GM19239 (cell line): ENCODE data around the gene IER5.
"Not testable (repeated sequence)": the region's sequence is repeated elsewhere in the genome, so short reads cannot be mapped to it uniquely, and the experiment has no call there.

Experiments used
- DNase-seq: peaks from one replicate; pipeline ENCODE4 v3.0.0; 2011; ENCODE audit warnings: low spot score; ENCODE audit not compliant: insufficient read length
- FAIRE-seq: peaks from 2 replicates; lab custom pipeline; 2011; peaks lifted over from hg19 to GRCh38; lab: Jason Lieb, UNC

IER5 gene

GRCh38 chr1:181111559-181111958 lies 23.1 kb downstream of the IER5 start:
- no peak for DNase-seq

DNA sequence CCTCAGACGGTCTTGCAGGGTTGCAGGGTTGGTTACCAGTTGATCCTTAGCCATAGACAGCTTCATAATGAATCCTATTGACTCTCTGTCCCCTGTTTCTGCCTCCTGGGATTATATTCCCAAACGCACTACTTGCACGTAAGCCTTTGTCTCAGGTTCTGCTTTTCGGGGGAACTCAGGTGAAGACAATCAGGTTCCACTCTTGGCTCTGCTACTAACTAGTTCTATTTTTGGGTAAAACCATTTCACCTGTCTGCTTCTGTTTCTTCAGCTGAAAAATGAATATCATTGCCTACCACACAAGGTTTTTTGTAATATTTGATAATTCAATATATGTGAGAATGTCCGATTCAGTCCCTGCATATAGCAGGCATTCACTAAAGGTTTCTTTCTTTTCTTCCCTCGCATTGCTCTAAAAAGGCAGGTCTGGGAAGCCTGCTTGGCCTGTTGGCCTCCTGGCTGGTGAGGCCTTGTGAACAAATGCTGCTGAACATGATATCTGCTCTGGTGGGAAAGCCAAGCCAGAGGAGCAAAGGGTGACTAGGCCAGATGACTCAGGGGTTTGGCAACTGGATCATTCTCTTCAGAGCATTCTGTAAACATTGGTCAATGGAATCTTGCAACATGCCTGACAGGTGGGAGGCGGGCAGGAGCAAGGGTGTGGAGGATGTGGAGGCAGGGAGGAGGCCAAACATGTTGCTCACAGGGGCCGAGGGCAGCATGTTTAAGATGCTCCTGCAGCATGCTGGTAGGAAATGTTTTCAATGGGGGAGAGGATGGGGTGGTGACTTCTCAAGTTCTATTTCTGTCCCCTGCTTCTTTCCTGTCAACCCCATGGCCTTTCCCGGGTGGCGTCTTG lies 23.8 kb downstream of the IER5 start:
- DNase-seq (no peak), FAIRE-seq (no peak)

More at GRCh38 chr1:181111559-181111958, 23.1 kb downstream of the IER5 start:
- FAIRE-seq = no peak

GRCh38 chr1:181113059-181113641 lies 24.6 kb downstream of the IER5 start:
- no peak for FAIRE-seq
- no peak for DNase-seq

- DNase-seq (no peak), FAIRE-seq (no peak)
Measured at GRCh38 chr1:181114574-181115367, 26.3 kb downstream of the IER5 start.

GRCh38 chr1:181115368-181115684 lies 26.8 kb downstream of the IER5 start:
- FAIRE-seq (no peak), DNase-seq (no peak)

- not testable (repeated sequence) for FAIRE-seq, DNase-seq
Measured at GRCh38 chr1:181115971-181116370, 27.5 kb downstream of the IER5 start.

- FAIRE-seq (no peak), DNase-seq (no peak)
Measured at GRCh38 chr1:181116819-181117390, 28.4 kb downstream of the IER5 start.

- FAIRE-seq (no peak), DNase-seq (no peak)
Measured at GRCh38 chr1:181117648-181118449, 29.3 kb downstream of the IER5 start.

DNA sequence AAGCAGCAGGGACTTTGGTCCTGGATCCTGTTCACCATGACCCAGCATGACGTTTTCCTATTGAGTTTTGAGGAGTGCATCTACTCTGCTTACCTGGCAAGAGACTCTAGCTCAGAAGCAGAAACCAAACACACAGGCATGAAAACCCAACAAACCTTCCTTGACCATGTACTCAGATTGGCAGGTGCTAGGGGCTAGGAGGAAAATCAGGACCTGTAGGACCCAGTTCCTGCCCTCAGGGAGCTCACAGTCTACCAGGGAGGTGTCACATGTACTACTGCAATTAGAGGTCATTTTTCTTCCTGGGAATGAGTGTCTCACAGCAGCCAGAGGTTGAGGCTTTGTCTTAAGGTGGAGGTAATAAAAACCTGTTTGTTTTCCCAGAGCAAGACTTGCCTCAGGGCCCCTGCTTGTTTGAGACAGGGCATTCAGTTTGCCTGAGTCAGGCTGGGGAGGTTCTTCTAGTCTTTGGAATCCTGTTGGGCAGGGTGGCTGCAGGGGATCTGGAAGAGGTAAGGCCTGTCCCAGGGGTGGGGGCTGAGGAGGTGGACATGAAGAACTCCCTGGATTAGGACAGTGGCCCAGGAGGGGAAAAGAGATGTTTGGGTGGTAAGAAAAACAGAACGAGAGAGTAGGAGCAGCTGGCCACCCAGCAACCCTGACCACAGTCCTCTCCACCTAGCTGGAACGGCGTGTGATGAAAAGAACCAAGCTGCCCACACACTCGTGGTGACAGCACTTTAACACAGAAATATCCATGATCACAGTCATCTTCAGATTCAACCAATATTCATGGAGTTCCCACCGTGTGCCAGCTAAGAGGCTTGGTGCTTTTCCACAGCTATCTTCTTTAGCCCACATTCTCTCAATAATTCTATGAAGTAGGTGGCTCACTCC lies 30.8 kb downstream of the IER5 start:
- FAIRE-seq = no peak
- no peak for DNase-seq

- DNase-seq = no peak
- no peak for FAIRE-seq
Measured at GRCh38 chr1:181120924-181121323, 32.4 kb downstream of the IER5 start.

DNA sequence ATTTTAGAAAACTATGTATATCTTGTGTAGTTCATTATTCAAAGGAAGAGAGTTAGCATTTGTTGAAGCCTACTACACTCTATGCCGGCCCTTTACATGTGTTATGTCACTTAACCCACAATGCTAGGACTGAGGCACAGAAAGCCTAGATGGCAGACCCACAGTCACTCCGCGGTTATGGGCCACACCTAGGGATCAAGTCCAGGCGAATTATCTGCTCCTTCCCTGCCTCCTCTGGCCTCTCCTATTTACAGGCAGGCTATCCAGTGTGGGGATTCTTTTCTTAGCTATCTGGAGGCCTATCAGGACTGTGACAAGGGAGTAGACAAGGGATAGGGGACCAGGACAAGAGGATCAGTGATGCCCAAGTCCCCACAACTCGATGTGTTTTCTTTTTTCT lies 33.0 kb downstream of the IER5 start:
- no peak for FAIRE-seq
- no peak for DNase-seq

- DNase-seq (no peak), FAIRE-seq (no peak)
Measured at GRCh38 chr1:181122222-181122621, 33.7 kb downstream of the IER5 start.

GRCh38 chr1:181123173-181123572 lies 34.7 kb downstream of the IER5 start:
- FAIRE-seq = no peak

DNA sequence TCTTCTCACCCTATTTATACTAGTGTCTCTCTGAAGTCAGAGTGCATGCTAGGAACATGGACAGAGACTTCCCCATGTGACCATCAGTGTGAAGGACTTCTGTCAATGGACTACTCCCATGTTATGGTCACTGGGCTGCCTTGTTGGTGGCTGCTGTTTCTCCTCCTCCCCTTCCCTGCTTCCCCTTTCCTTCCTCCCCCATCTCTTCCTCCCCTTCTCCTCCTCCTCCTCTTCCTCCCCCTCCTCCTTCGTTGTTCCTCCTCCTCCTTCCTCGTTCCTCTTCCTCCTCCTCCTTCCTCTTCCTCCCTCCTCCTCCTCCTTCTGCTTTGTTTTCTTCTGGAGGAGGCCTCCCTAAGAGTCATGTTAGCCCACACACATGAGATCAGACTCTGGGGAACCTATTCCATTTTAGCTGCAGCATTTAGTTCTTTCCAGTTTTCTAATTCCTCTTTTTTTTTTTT lies 35.8 kb downstream of the IER5 start:
- DNase-seq (no peak), FAIRE-seq (no peak)

More at GRCh38 chr1:181123173-181123572, 34.7 kb downstream of the IER5 start:
- DNase-seq = no peak

GRCh38 chr1:181126289-181126688 lies 37.8 kb downstream of the IER5 start:
- FAIRE-seq (no peak), DNase-seq (no peak)

DNA sequence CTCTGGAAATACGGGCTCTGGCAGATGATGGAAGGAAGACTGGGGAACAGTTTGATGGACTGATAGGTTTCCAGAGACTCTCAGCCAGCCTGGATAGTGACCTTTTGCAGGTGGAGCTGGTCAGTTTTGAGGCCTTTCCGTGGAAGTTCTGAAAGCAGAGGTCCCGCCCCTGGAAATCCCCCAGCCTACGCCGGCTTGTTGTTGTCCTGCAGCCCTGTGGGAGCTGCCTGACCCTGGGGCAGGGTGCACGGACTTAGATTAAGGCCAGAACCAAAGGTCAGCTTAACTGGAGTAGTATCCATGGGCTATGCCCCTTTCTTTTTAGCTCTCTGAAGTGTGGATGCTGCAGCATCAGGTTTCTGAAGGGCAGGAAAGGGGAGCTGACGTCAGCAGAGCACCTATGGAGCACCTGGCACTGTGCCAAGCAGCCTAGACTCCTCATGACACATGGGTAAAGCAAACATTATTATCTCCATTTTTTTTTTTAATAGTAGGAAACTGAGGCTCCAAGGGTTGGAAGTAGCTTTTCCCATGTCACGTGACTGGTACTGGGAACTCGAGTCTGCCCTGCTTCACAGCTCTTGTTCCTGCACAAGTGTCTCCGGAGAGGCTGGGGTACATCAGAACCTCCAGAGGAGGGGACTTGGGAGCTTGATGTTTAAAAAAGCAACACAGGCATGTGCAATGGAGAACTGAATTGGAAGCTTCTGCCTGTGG lies 38.5 kb downstream of the IER5 start:
- DNase-seq = no peak
- FAIRE-seq = no peak

GRCh38 chr1:181127898-181128453 lies 39.5 kb downstream of the IER5 start:
- FAIRE-seq = peak; percentile 21
- DNase-seq = no peak
